Astrocyte (in vitro differentiated cells and primary cell): ENCODE data around the gene C5orf63. TPM values are rescaled to one million over a fixed set of nuclear protein-coding genes. Genes with fewer than 3 reads are reported as not detected.

ENCODE experiments used
- DNase-seq: peaks from one replicate; pipeline ENCODE4 v3.0.0-alpha.2; 2010; ENCODE audit warnings: low read depth
- FAIRE-seq: peaks from 2 replicates; lab custom pipeline; 2011; peaks lifted over from hg19 to GRCh38; lab: Jason Lieb, UNC
- H2AFZ ChIP-seq: 2 replicates; pipeline ENCODE4 v1.6.0; 2012; ENCODE audit warnings: low read depth, low read length, inconsistent platforms
- H3K27ac ChIP-seq: 2 replicates; pipeline ENCODE4 v1.5.1; 2011; ENCODE audit warnings: low read depth, low read length, inconsistent platforms
- H3K27me3 ChIP-seq: 2 replicates; pipeline ENCODE4 v1.6.0; 2011; ENCODE audit warnings: low read length, inconsistent platforms; ENCODE audit not compliant: insufficient read depth
- H3K36me3 ChIP-seq: 2 replicates; pipeline ENCODE4 v1.5.1; 2011; ENCODE audit warnings: low read length, inconsistent platforms; ENCODE audit not compliant: insufficient read depth
- H3K4me1 ChIP-seq: 2 replicates; pipeline ENCODE4 v1.5.1; 2011; ENCODE audit warnings: low read length, inconsistent platforms; ENCODE audit not compliant: insufficient read depth
- H3K4me2 ChIP-seq: 2 replicates; pipeline ENCODE4 v1.6.0; 2012; ENCODE audit warnings: low read length, inconsistent platforms
- H3K4me3 ChIP-seq: 2 replicates; pipeline ENCODE4 v1.5.1; 2011; ENCODE audit warnings: low read depth, mild to moderate bottlenecking, low read length, inconsistent platforms; ENCODE audit not compliant: insufficient read depth
- H3K79me2 ChIP-seq: 2 replicates; pipeline ENCODE4 v1.6.0; 2012; ENCODE audit warnings: mild to moderate bottlenecking, low read length, inconsistent platforms; ENCODE audit not compliant: insufficient read depth
- H3K9ac ChIP-seq: 2 replicates; pipeline ENCODE4 v1.6.0; 2012; ENCODE audit warnings: mild to moderate bottlenecking, low read length, inconsistent platforms
- H3K9me3 ChIP-seq: 2 replicates; pipeline ENCODE4 v1.5.1; 2012; ENCODE audit warnings: low read depth, mild to moderate bottlenecking, low read length, inconsistent platforms; ENCODE audit not compliant: insufficient read depth
- H4K20me1 ChIP-seq: 2 replicates; pipeline ENCODE4 v1.6.0; 2012; ENCODE audit warnings: low read length, inconsistent platforms; ENCODE audit not compliant: insufficient read depth
- H3K27ac Mint-ChIP-seq: one replicate; pipeline ENCODE4 v1.8.0; 2021; ENCODE audit warnings: mild to moderate bottlenecking, mixed read lengths; ENCODE audit not compliant: unreplicated experiment
- H3K27me3 Mint-ChIP-seq: one replicate; pipeline ENCODE4 v1.8.0; 2021; ENCODE audit warnings: low read depth, mixed read lengths; ENCODE audit not compliant: unreplicated experiment
- H3K36me3 Mint-ChIP-seq: one replicate; pipeline ENCODE4 v1.8.0; 2021; ENCODE audit warnings: low read depth, mixed read lengths; ENCODE audit not compliant: unreplicated experiment
- H3K4me1 Mint-ChIP-seq: one replicate; pipeline ENCODE4 v1.8.0; 2021; ENCODE audit warnings: low read depth, mixed read lengths; ENCODE audit not compliant: unreplicated experiment
- H3K4me3 Mint-ChIP-seq: one replicate; pipeline ENCODE4 v1.8.0; 2021; ENCODE audit warnings: mild to moderate bottlenecking, moderate library complexity, mixed read lengths; ENCODE audit not compliant: unreplicated experiment
- H3K9me3 Mint-ChIP-seq: one replicate; pipeline ENCODE4 v1.8.0; 2021; ENCODE audit warnings: mild to moderate bottlenecking, mixed read lengths; ENCODE audit not compliant: unreplicated experiment
- EZH2 ChIP-seq: IDR thresholded peaks from 2 replicates; pipeline ENCODE4 v1.6.1; 2012; ENCODE audit warnings: mild to moderate bottlenecking, low read length, inconsistent platforms; ENCODE audit not compliant: insufficient read depth
- total RNA-seq: library from RNA; stranded (reverse); gene quantifications from 2 replicates; pipeline ENCODE4 v1.2.1, GENCODE V29; 2021
- TF ChIP-seq, protein P1 (sequence below): IDR thresholded peaks from 2 replicates; pipeline ENCODE4 v1.5.1; 2011; ENCODE audit warnings: low read depth, mild to moderate bottlenecking, inconsistent platforms, low read length, moderate library complexity; ENCODE audit not compliant: insufficient read depth

The C5orf63 gene
- total RNA-seq, 1 donor from 2014 or later, result 0.36 TPM

GRCh38 chr5:127051591-127051990 is 21.7 kb downstream of the C5orf63 start:
- Histone ChIP-seq H3K4me3 (no peak overlapping the region), H3K79me2 (no peaks in the 10 kb centered on the region), H3K9me3 (no peaks in the 10 kb centered on the region), H3K36me3 (no peaks in the 10 kb centered on the region), H3K9ac (no peak overlapping the region), H3K27ac (no peak overlapping the region), H3K27me3 (no peaks in the 10 kb centered on the region), H3K4me1 (no peaks in the 10 kb centered on the region), H2AFZ (no peak overlapping the region), H3K4me2 (no peak overlapping the region), H4K20me1 (no peaks in the 10 kb centered on the region)
- peaks cover 4% of the 10 kb centered on the region for H3K9me3 Mint-ChIP-seq
- no peaks in the 10 kb centered on the region for H3K4me1 Mint-ChIP-seq
- no peak overlapping the region for H3K4me3 Mint-ChIP-seq
- FAIRE-seq (no peak), DNase-seq (no peak)
- no peak for TF ChIP-seq EZH2
- TF ChIP-seq, protein P1, sequence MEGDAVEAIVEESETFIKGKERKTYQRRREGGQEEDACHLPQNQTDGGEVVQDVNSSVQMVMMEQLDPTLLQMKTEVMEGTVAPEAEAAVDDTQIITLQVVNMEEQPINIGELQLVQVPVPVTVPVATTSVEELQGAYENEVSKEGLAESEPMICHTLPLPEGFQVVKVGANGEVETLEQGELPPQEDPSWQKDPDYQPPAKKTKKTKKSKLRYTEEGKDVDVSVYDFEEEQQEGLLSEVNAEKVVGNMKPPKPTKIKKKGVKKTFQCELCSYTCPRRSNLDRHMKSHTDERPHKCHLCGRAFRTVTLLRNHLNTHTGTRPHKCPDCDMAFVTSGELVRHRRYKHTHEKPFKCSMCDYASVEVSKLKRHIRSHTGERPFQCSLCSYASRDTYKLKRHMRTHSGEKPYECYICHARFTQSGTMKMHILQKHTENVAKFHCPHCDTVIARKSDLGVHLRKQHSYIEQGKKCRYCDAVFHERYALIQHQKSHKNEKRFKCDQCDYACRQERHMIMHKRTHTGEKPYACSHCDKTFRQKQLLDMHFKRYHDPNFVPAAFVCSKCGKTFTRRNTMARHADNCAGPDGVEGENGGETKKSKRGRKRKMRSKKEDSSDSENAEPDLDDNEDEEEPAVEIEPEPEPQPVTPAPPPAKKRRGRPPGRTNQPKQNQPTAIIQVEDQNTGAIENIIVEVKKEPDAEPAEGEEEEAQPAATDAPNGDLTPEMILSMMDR, result no peak
- H3K27ac Mint-ChIP-seq, result no peak overlapping the region
- peaks cover 6% of the 10 kb centered on the region for H3K27me3 Mint-ChIP-seq
- H3K36me3 Mint-ChIP-seq, result no peaks in the 10 kb centered on the region

GRCh38 chr5:127046343-127047072 is 26.8 kb downstream of the C5orf63 start:
- Histone ChIP-seq H3K79me2 (no peaks in the 10 kb centered on the region), H3K9ac (no peak overlapping the region), H3K27me3 (no peaks in the 10 kb centered on the region), H3K27ac (no peak overlapping the region), H3K4me3 (no peak overlapping the region), H3K4me2 (no peak overlapping the region), H3K9me3 (no peaks in the 10 kb centered on the region), H2AFZ (no peak overlapping the region), H4K20me1 (no peaks in the 10 kb centered on the region), H3K4me1 (peaks cover 7% of the 10 kb centered on the region), H3K36me3 (no peaks in the 10 kb centered on the region)
- Mint-ChIP-seq H3K36me3 (no peaks in the 10 kb centered on the region), H3K27ac (no peak overlapping the region), H3K4me1 (peaks cover 5% of the 10 kb centered on the region), H3K9me3 (no peaks in the 10 kb centered on the region), H3K27me3 (peaks cover 3% of the 10 kb centered on the region), H3K4me3 (no peak overlapping the region)
- no peak for FAIRE-seq
- DNase-seq, result no peak
- no peak for TF ChIP-seq EZH2
- TF ChIP-seq, protein P1, result no peak

GRCh38 chr5:127042593-127042992 is 30.7 kb downstream of the C5orf63 start:
- Mint-ChIP-seq H3K36me3 (no peaks in the 10 kb centered on the region), H3K27ac (no peak overlapping the region), H3K27me3 (peaks cover 4% of the 10 kb centered on the region), H3K4me3 (no peak overlapping the region), H3K9me3 (peaks cover 2% of the 10 kb centered on the region), H3K4me1 (peaks cover 12% of the 10 kb centered on the region)
- H2AFZ ChIP-seq, result no peak overlapping the region
- H3K36me3 ChIP-seq, result no peaks in the 10 kb centered on the region
- no peak overlapping the region for H3K4me3 ChIP-seq
- H3K4me1 ChIP-seq, result peaks cover 16% of the 10 kb centered on the region
- FAIRE-seq, result no peak
- no peaks in the 10 kb centered on the region for H3K27me3 ChIP-seq
- H3K79me2 ChIP-seq, result no peaks in the 10 kb centered on the region
- H3K9ac ChIP-seq, result no peak overlapping the region
- H4K20me1 ChIP-seq, result no peaks in the 10 kb centered on the region
- TF ChIP-seq, protein P1, result no peak
- no peak for TF ChIP-seq EZH2
- H3K9me3 ChIP-seq, result no peaks in the 10 kb centered on the region
- H3K27ac ChIP-seq, result no peak overlapping the region
- DNase-seq, result no peak
- no peak overlapping the region for H3K4me2 ChIP-seq
